ENCODE results near the gene TOGARAM2.

Gene TOGARAM2

GRCh38 chr2:29056452-29056851 is 75.4 kb downstream of the TOGARAM2 start:
- no peak for TF ChIP-seq NFIC (IDR thresholded peaks at IDR 0.05)
- TF ChIP-seq EGR1 (IDR thresholded peaks at IDR 0.05): no peak
- TF ChIP-seq TEAD4 (IDR thresholded peaks at IDR 0.05): no peak
- TF ChIP-seq, protein P1, sequence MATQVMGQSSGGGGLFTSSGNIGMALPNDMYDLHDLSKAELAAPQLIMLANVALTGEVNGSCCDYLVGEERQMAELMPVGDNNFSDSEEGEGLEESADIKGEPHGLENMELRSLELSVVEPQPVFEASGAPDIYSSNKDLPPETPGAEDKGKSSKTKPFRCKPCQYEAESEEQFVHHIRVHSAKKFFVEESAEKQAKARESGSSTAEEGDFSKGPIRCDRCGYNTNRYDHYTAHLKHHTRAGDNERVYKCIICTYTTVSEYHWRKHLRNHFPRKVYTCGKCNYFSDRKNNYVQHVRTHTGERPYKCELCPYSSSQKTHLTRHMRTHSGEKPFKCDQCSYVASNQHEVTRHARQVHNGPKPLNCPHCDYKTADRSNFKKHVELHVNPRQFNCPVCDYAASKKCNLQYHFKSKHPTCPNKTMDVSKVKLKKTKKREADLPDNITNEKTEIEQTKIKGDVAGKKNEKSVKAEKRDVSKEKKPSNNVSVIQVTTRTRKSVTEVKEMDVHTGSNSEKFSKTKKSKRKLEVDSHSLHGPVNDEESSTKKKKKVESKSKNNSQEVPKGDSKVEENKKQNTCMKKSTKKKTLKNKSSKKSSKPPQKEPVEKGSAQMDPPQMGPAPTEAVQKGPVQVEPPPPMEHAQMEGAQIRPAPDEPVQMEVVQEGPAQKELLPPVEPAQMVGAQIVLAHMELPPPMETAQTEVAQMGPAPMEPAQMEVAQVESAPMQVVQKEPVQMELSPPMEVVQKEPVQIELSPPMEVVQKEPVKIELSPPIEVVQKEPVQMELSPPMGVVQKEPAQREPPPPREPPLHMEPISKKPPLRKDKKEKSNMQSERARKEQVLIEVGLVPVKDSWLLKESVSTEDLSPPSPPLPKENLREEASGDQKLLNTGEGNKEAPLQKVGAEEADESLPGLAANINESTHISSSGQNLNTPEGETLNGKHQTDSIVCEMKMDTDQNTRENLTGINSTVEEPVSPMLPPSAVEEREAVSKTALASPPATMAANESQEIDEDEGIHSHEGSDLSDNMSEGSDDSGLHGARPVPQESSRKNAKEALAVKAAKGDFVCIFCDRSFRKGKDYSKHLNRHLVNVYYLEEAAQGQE (IDR thresholded peaks at IDR 0.05; ENCODE audit: low read depth): no peak
- no peak for TF ChIP-seq ZBTB7A (IDR thresholded peaks at IDR 0.05; ENCODE audit: low read depth)
- TF ChIP-seq MAX (IDR thresholded peaks at IDR 0.05): no peak

- TF ChIP-seq TAF1 (IDR thresholded peaks at IDR 0.05; ENCODE audit: low read depth): no peak
- TF ChIP-seq YY1 (IDR thresholded peaks at IDR 0.05; ENCODE audit: low read depth): no peak
- no peak for TF ChIP-seq FOXM1 (IDR thresholded peaks at IDR 0.05; ENCODE audit: borderline replicate concordance, low read depth)
- TF ChIP-seq, protein P1 (IDR thresholded peaks at IDR 0.05; ENCODE audit: low read depth): no peak
- no peak for TF ChIP-seq NFIC (IDR thresholded peaks at IDR 0.05)
- TF ChIP-seq CEBPB (IDR thresholded peaks at IDR 0.05): no peak
- TF ChIP-seq ZBTB7A (IDR thresholded peaks at IDR 0.05; ENCODE audit: low read depth): no peak
- TF ChIP-seq MAX (IDR thresholded peaks at IDR 0.05): no peak
- TF ChIP-seq, protein P2, sequence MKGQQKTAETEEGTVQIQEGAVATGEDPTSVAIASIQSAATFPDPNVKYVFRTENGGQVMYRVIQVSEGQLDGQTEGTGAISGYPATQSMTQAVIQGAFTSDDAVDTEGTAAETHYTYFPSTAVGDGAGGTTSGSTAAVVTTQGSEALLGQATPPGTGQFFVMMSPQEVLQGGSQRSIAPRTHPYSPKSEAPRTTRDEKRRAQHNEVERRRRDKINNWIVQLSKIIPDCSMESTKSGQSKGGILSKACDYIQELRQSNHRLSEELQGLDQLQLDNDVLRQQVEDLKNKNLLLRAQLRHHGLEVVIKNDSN (IDR thresholded peaks at IDR 0.05): no peak
- TF ChIP-seq CREB1 (IDR thresholded peaks at IDR 0.05; ENCODE audit: low read depth): no peak
- no peak for TF ChIP-seq EP300 (IDR thresholded peaks at IDR 0.05; ENCODE audit: borderline replicate concordance)
- no peak for TF ChIP-seq EGR1 (IDR thresholded peaks at IDR 0.05)
- TF ChIP-seq TCF12 (IDR thresholded peaks at IDR 0.05; ENCODE audit: low read depth): no peak
- TF ChIP-seq RAD21 (IDR thresholded peaks at IDR 0.05; ENCODE audit: low read depth): no peak
- TF ChIP-seq TEAD4 (IDR thresholded peaks at IDR 0.05): no peak
These were observed 75.9 kb downstream of the TOGARAM2 start for GRCh38 chr2:29057006-29057405.

- TF ChIP-seq MAX (IDR thresholded peaks at IDR 0.05) (no peak), CEBPB (IDR thresholded peaks at IDR 0.05) (no peak), EGR1 (IDR thresholded peaks at IDR 0.05) (no peak), EP300 (IDR thresholded peaks at IDR 0.05; ENCODE audit: borderline replicate concordance) (no peak), NFIC (IDR thresholded peaks at IDR 0.05) (no peak), ZBTB7A (IDR thresholded peaks at IDR 0.05; ENCODE audit: low read depth) (no peak), TEAD4 (IDR thresholded peaks at IDR 0.05) (no peak), TAF1 (IDR thresholded peaks at IDR 0.05; ENCODE audit: low read depth) (no peak)
- TF ChIP-seq, protein P1 (IDR thresholded peaks at IDR 0.05; ENCODE audit: low read depth): no peak
- TF ChIP-seq, protein P2 (IDR thresholded peaks at IDR 0.05): no peak
These were observed 78.5 kb downstream of the TOGARAM2 start for GRCh38 chr2:29059624-29060023.

- TF ChIP-seq EP300 (IDR thresholded peaks at IDR 0.05; ENCODE audit: borderline replicate concordance) (no peak), CEBPB (IDR thresholded peaks at IDR 0.05) (no peak), YY1 (IDR thresholded peaks at IDR 0.05; ENCODE audit: low read depth) (no peak), FOXM1 (IDR thresholded peaks at IDR 0.05; ENCODE audit: borderline replicate concordance, low read depth) (no peak), EGR1 (IDR thresholded peaks at IDR 0.05) (no peak), CREB1 (IDR thresholded peaks at IDR 0.05; ENCODE audit: low read depth) (no peak), TCF12 (IDR thresholded peaks at IDR 0.05; ENCODE audit: low read depth) (no peak), RAD21 (IDR thresholded peaks at IDR 0.05; ENCODE audit: low read depth) (no peak), TAF1 (IDR thresholded peaks at IDR 0.05; ENCODE audit: low read depth) (no peak), MAX (IDR thresholded peaks at IDR 0.05) (no peak), NFIC (IDR thresholded peaks at IDR 0.05) (no peak), TEAD4 (IDR thresholded peaks at IDR 0.05) (no peak)
- TF ChIP-seq, protein P1 (IDR thresholded peaks at IDR 0.05; ENCODE audit: low read depth): no peak
These were observed 79.3 kb downstream of the TOGARAM2 start for GRCh38 chr2:29060441-29060840.
